H1 (cell line): ENCODE results near the gene TOR1A. TPM values are rescaled to one million over a fixed set of nuclear protein-coding genes. Genes with fewer than 3 reads are reported as not detected.

ENCODE experiments used
- CTCF ChIA-PET: fragments of 300-600 bp; sonication (Branson Sonifier 250); formaldehyde crosslinking; loops from one replicate; lab custom pipeline; 2021; ENCODE audit not compliant: partially characterized antibody; lab: Charles Lee
- POLR2A ChIA-PET: fragments of 300-600 bp; sonication (Branson Sonifier 250); formaldehyde crosslinking; loops from one replicate; lab custom pipeline; 2021; ENCODE audit warnings: inconsistent platforms; ENCODE audit not compliant: partially characterized antibody; lab: Charles Lee
- DNase-seq, 2 experiments: peaks; one replicate each; pipeline versions ENCODE4 v3.0.0 to v3.0.0-alpha.2; 2010 to 2022; ENCODE audit warnings: low spot score in 2 of 2, low read depth in 1 of 2, mixed read lengths in 1 of 2
- FAIRE-seq: peaks from 2 replicates; lab custom pipeline; 2011; peaks lifted over from hg19 to GRCh38; lab: Jason Lieb, UNC
- H2AFZ ChIP-seq: 2 replicates; pipeline ENCODE4 v1.8.1; 2012; ENCODE audit warnings: low read length, inconsistent platforms
- H2AK5ac ChIP-seq: 2 replicates; pipeline ENCODE4 v1.6.1; 2013; ENCODE audit warnings: low read depth, low read length
- H2BK120ac ChIP-seq: replicated peaks from 2 replicates; pipeline ENCODE3; 2013; ENCODE audit warnings: low read depth, low read length, inconsistent platforms
- H2BK12ac ChIP-seq: 2 replicates; pipeline ENCODE4 v1.6.1; 2013; ENCODE audit warnings: low read depth, low read length
- H2BK15ac ChIP-seq: 2 replicates; pipeline ENCODE4 v1.6.1; 2013; ENCODE audit warnings: low read length
- H2BK20ac ChIP-seq: 2 replicates; pipeline ENCODE4 v1.6.1; 2013; ENCODE audit warnings: low read length
- H2BK5ac ChIP-seq: 2 replicates; pipeline ENCODE4 v1.6.1; 2013; ENCODE audit warnings: low read depth, low read length
- H3K14ac ChIP-seq: 2 replicates; pipeline ENCODE4 v1.6.1; 2013; ENCODE audit warnings: inconsistent platforms; ENCODE audit not compliant: insufficient read length
- H3K18ac ChIP-seq: 2 replicates; pipeline ENCODE4 v1.6.1; 2013; ENCODE audit warnings: low read length; ENCODE audit errors: extremely low read depth
- H3K23ac ChIP-seq: 2 replicates; pipeline ENCODE4 v1.6.1; 2013; ENCODE audit warnings: inconsistent platforms; ENCODE audit not compliant: insufficient read length
- H3K23me2 ChIP-seq: 2 replicates; pipeline ENCODE4 v1.6.1; 2013; ENCODE audit warnings: low read depth, low read length
- H3K27ac ChIP-seq: 2 replicates; pipeline ENCODE4 v1.6.1; 2011; ENCODE audit warnings: low read depth, low read length, inconsistent platforms
- H3K27me3 ChIP-seq, 4 experiments: replicated peaks in 1 of 4; 1 replicate in 1 of 4; 2 replicates in 3 of 4; pipeline versions ENCODE4 v1.6.1 to v1.8.1; 2011 to 2013; ENCODE audit warnings: low read length in 3 of 4, mild to moderate bottlenecking in 3 of 4, inconsistent platforms in 2 of 4, mixed read lengths in 2 of 4, moderate library complexity in 1 of 4; ENCODE audit not compliant: control insufficient read depth in 3 of 4, insufficient read depth in 3 of 4; ENCODE audit errors: extremely low read depth in 1 of 4
- H3K36me3 ChIP-seq, 4 experiments: 2 replicates each; pipeline versions ENCODE4 v1.6.1 to v1.8.1; 2011 to 2013; ENCODE audit warnings: mild to moderate bottlenecking in 4 of 4, low read length in 3 of 4, moderate library complexity in 2 of 4, control low read depth in 1 of 4, inconsistent platforms in 1 of 4; ENCODE audit not compliant: insufficient read depth in 4 of 4, control insufficient read depth in 2 of 4
- H3K4ac ChIP-seq: replicated peaks from 2 replicates; pipeline ENCODE3; 2013; ENCODE audit warnings: low read length, low read depth, mixed read lengths, inconsistent platforms; ENCODE audit not compliant: insufficient read length
- H3K4me1 ChIP-seq, 4 experiments: replicated peaks in 1 of 4; 1 replicate in 1 of 4; 2 replicates in 3 of 4; pipeline versions ENCODE4 v1.6.1 to v1.8.1; 2011 to 2013; ENCODE audit warnings: low read length in 3 of 4, inconsistent platforms in 2 of 4, mixed read lengths in 1 of 4; ENCODE audit not compliant: insufficient read depth in 4 of 4, control insufficient read depth in 3 of 4
- H3K4me2 ChIP-seq, 2 experiments: 2 replicates each; pipeline versions ENCODE4 v1.6.1 to v1.8.1; 2011 to 2013; ENCODE audit warnings: low read depth in 2 of 2, low read length in 2 of 2, control low read depth in 1 of 2, inconsistent platforms in 1 of 2, mild to moderate bottlenecking in 1 of 2; ENCODE audit not compliant: insufficient read depth in 1 of 2
- H3K4me3 ChIP-seq, 4 experiments: fragments of 200-600, 300-600 bp in 1 of 4; sonication (generic), shearing (Covaris generic), sonication (Bioruptor Twin) in 1 of 4; 2 replicates each; pipeline versions ENCODE4 v1.5.1 to v1.8.1; 2011 to 2016; ENCODE audit warnings: low read length in 4 of 4, low read depth in 3 of 4, control low read depth in 2 of 4, inconsistent platforms in 2 of 4, mild to moderate bottlenecking in 2 of 4, mixed read lengths in 1 of 4, moderate library complexity in 1 of 4; ENCODE audit not compliant: insufficient read depth in 2 of 4; ENCODE audit errors: extremely low read depth in 1 of 4
- H3K56ac ChIP-seq: replicated peaks from 2 replicates; pipeline ENCODE3; 2013; ENCODE audit warnings: low read depth, mild to moderate bottlenecking, mixed read lengths, low read length, inconsistent platforms; ENCODE audit not compliant: insufficient read length
- H3K79me1 ChIP-seq: 2 replicates; pipeline ENCODE4 v1.6.1; 2013; ENCODE audit warnings: low read depth, low read length, control low read depth
- H3K79me2 ChIP-seq, 2 experiments: 2 replicates each; pipeline versions ENCODE4 v1.6.1 to v1.8.1; 2012 to 2013; ENCODE audit warnings: low read length in 2 of 2, mild to moderate bottlenecking in 2 of 2, inconsistent platforms in 1 of 2; ENCODE audit not compliant: insufficient read depth in 2 of 2, control insufficient read depth in 1 of 2
- H3K9ac ChIP-seq, 4 experiments: replicated peaks in 1 of 4; 1 replicate in 1 of 4; 2 replicates in 3 of 4; pipeline versions ENCODE4 v1.6.1 to v1.8.1; 2011 to 2013; ENCODE audit warnings: low read depth in 3 of 4, low read length in 3 of 4, control low read depth in 2 of 4, mild to moderate bottlenecking in 2 of 4, moderate library complexity in 2 of 4, inconsistent platforms in 1 of 4; ENCODE audit errors: extremely low read depth in 1 of 4
- H3K9me3 ChIP-seq, 2 experiments: 2 replicates each; pipeline versions ENCODE4 v1.6.1 to v1.8.1; 2012 to 2013; ENCODE audit warnings: mild to moderate bottlenecking in 2 of 2, moderate library complexity in 2 of 2, control low read depth in 1 of 2, inconsistent platforms in 1 of 2, low read depth in 1 of 2, low read length in 1 of 2, mixed read lengths in 1 of 2; ENCODE audit not compliant: insufficient read depth in 2 of 2
- H4K20me1 ChIP-seq, 2 experiments: replicated peaks in 1 of 2; 2 replicates each; pipeline versions ENCODE3 to v1.8.1; 2011 to 2013; ENCODE audit warnings: inconsistent platforms in 2 of 2, low read length in 2 of 2, mild to moderate bottlenecking in 1 of 2; ENCODE audit not compliant: insufficient read depth in 2 of 2, control insufficient read depth in 1 of 2
- H4K5ac ChIP-seq: 2 replicates; pipeline ENCODE4 v1.6.1; 2013; ENCODE audit warnings: low read length, low read depth, mixed read lengths, inconsistent platforms; ENCODE audit not compliant: insufficient read length
- H4K8ac ChIP-seq: 2 replicates; pipeline ENCODE4 v1.8.0; 2013; ENCODE audit warnings: mild to moderate bottlenecking, moderate library complexity, low read length, inconsistent platforms; ENCODE audit not compliant: insufficient read depth; ENCODE audit errors: extremely low read depth
- H4K91ac ChIP-seq: replicated peaks from 2 replicates; pipeline ENCODE3; 2013; ENCODE audit warnings: low read length, mixed read lengths, inconsistent platforms; ENCODE audit not compliant: insufficient read length
- POLR2AphosphoS5 ChIP-seq: IDR thresholded peaks from 2 replicates; pipeline ENCODE4 v1.6.1; 2011; ENCODE audit warnings: low read depth, low read length
- RNF2 ChIP-seq: fragments of 200-900, 300-1000 bp; sonication (generic); IDR thresholded peaks from 2 replicates; pipeline ENCODE4 v1.7.1; 2016; ENCODE audit warnings: borderline replicate concordance, low read depth, mild to moderate bottlenecking, antibody characterized with exemption, low read length; ENCODE audit not compliant: poor library complexity, severe bottlenecking; ENCODE audit errors: missing control alignments
- WGBS, 2 experiments: shearing (Covaris generic) in 1 of 2; methylation state at CpG; one replicate each; pipeline versions ENCODE4 v1.1.6 to v1.1.7; 2013 to 2015; ENCODE audit warnings: low lambda C conversion rate in 2 of 2, mixed read lengths in 2 of 2, inconsistent platforms in 1 of 2, low coverage in 1 of 2, missing lambda C conversion rate in 1 of 2; ENCODE audit not compliant: insufficient replicate concordance in 2 of 2, insufficient coverage in 1 of 2, insufficient read length in 1 of 2; ENCODE audit errors: extremely low coverage in 1 of 2, missing lambda C conversion rate in 1 of 2; 5-methylcytosine and 5-hydroxymethylcytosine counted together
- polyA plus RNA-seq, 7 experiments: library from polyadenylated mRNA; depleted of rRNA in 3 of 7; stranded (reverse) in 5 of 7; unstranded in 2 of 7; fragments of >200 nt in 5 of 7; fragments of 200-250 nt in 2 of 7; gene quantifications; 1 replicate in 5 of 7; 2 replicates in 1 of 7; 4 replicates in 1 of 7; pipeline versions ENCODE4 v1.2.1 to v1.2.3, GENCODE V29; 2011 to 2013; ENCODE audit warnings: missing spikeins in 2 of 7, mixed read lengths in 2 of 7
- total RNA-seq: library from RNA; stranded (reverse); fragmentation: NEBNext Ultra II Directional; extraction: Animal tissue kit (Norgen Biotek cat#: 25700); gene quantifications from 2 replicates; pipeline ENCODE4 v1.2.1, GENCODE V29; 2021

Gene TOR1A
- total and polyA plus RNA-seq, 2 of the 8 experiments (the other 6 are each of a cell fraction or from before 2014, with no cell fraction given), result 37.6 to 46.7 TPM

- 84% methylated on average over 9 of the region's 9 CpGs; no CpG with 5 or more reads in 1 of the 2 experiments for WGBS, 2 experiments
- Histone ChIP-seq H3K27ac (no peak overlapping the region), H2AK5ac (no peak overlapping the region), H3K4me1 (no peaks in the 10 kb centered on the region; a peak in 1 of 7 replicates), H3K18ac (no peak overlapping the region), H3K4me3 (no peak overlapping the region), H2BK20ac (no peak overlapping the region), H4K8ac (peak overlapping the region; percentile 87), H3K4me2 (no peak overlapping the region), H2AFZ (no peak overlapping the region), H3K79me2 (no peaks in the 10 kb centered on the region), H4K91ac (no peak overlapping the region)
- no peak for DNase-seq
- no peak for FAIRE-seq
- CTCF ChIA-PET, result interaction anchor here (1.3 kb wide), 1 partner anchor 353 kb away, joined by 3 read pairs; no protein-coding TSS in a partner anchor
- peak; percentile 38; the same call in 1 of the 2 replicates for TF ChIP-seq POLR2AphosphoS5
- no peak for TF ChIP-seq RNF2
- TF ChIP-seq, all 59 proteins: peak for 1
- H2BK120ac ChIP-seq, result no peak overlapping the region
- H3K9me3 ChIP-seq, result no peaks in the 10 kb centered on the region
- H2BK12ac ChIP-seq, result no peak overlapping the region
- H3K9ac ChIP-seq, result no peak overlapping the region
- H3K36me3 ChIP-seq, result peaks cover 7 to 41% (median 18%) of the 10 kb centered on the region in 4 experiments
- no peak overlapping the region for H2BK5ac ChIP-seq
- no peak overlapping the region for H3K23ac ChIP-seq
- H3K14ac ChIP-seq, result no peak overlapping the region
- H3K23me2 ChIP-seq, result no peaks in the 10 kb centered on the region
- no peak overlapping the region for H3K4ac ChIP-seq
- no peak overlapping the region for H2BK15ac ChIP-seq
- no peaks in the 10 kb centered on the region for H3K27me3 ChIP-seq
- H4K5ac ChIP-seq, result no peak overlapping the region
- no peak overlapping the region for H3K56ac ChIP-seq
- POLR2A ChIA-PET, result interaction anchor here (1.0 to 3.7 kb wide), 2 partner anchors 9 kb away, joined by 3 to 20 read pairs; partner anchors contain the start of gene TOR1B
- peaks cover 3 to 19% of the 10 kb centered on the region in 2 experiments for H4K20me1 ChIP-seq
- H3K79me1 ChIP-seq, result no peaks in the 10 kb centered on the region; the same call in 1 of the 2 replicates
These were observed 11.6 kb downstream of the TOR1A start for GRCh38 chr9:129812385-129812784.
